Measurements from ENCODE around the gene ENPP1. TPM values are rescaled to one million over a fixed set of nuclear protein-coding genes. Genes with fewer than 3 reads are reported as not detected.

ENPP1 gene
- total RNA-seq, 1 experiment from 2014 or later, result 6.5 TPM

DNA sequence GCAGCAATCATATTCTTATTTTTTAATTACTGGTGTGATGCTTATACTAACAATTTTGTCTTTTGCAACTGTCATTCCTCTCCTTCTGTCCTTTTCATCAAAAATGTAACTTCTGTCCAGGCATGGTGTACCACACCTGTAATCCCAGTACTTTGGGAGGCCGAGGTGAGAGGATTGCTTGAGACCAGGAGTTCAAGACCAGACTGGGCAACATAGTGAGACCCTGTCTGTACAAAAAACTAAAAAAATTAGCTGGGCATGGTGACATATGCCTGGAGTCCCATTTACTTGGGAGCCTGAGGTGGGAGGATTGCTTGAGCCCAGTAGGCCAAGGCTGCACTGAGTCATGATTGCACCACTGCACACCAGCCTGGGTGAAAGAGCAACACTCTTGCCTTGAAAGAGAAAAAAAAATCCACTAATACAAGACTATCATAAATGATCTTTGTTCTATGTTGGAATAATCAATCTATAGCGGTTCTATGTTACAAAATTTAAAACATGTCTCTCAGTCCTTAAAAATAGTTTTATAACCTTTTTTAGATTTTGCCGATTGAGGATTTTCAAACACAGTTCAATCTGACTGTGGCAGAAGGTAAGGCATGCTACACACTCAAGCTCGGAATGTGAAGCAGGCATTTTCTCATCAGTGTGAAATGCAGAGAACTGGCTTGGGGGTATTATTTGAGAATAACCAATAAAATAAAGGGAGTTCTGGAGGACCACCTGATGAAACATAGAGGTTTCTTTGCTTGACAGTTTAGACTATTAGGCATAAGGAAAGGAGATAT, 70.4 kb downstream of the ENPP1 start:
- RAD21 ChIA-PET (ENCODE audit: low non-redundant PET in 1 of 2, low total read pairs in 2 of 2, uncharacterized antibody in 2 of 2, unreplicated experiment in 2 of 2), result no interaction called here
- no peaks in the 10 kb centered on the region for H3K36me3 ChIP-seq (ENCODE audit: control insufficient read depth in 1 of 2, insufficient read depth in 2 of 2, low read length in 2 of 2)
- BruUV-seq (replicated peaks), result no TSS peak

DNA sequence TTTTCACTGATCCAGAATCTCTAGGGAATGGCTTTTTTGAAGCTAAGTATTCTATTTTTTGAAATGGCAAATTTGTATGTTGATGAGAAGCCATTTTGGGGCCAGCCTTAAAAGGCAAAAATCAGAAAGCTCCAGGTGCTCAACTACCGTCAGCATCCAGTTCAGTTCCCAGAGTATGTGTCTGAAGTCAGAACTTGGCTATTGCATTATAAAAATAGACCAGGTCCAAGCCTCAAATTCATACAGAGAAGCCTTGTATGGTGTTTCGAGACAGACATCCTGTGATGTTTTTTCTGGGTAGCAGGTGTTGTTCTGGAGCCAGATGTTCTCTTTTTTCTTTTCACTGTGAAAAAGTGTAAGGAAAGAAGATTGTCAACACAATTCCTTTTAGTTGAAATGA, 75.2 kb downstream of the ENPP1 start:
- ChIA-PET RAD21 (ENCODE audit: low non-redundant PET in 1 of 2, low total read pairs in 2 of 2, uncharacterized antibody in 2 of 2, unreplicated experiment in 2 of 2) (no interaction called here), CTCF (no interaction called here), POLR2A (no interaction called here)
- DNase-seq (ENCODE audit: low read depth, low spot score) (no peak), ATAC-seq (no peak)
- Histone ChIP-seq H3K4me3 (replicated peaks in 1 of 2; ENCODE audit: low read depth in 1 of 2, low read length in 2 of 2) (no peak overlapping the region), H3K9me2 (ENCODE audit: insufficient read depth) (no peaks in the 10 kb centered on the region), H3K4me1 (ENCODE audit: control insufficient read depth in 1 of 2, insufficient read depth in 2 of 2, low read length in 2 of 2) (no peaks in the 10 kb centered on the region), H3K36me3 (ENCODE audit: control insufficient read depth in 1 of 2, insufficient read depth in 2 of 2, low read length in 2 of 2) (no peaks in the 10 kb centered on the region), H3K9me3 (ENCODE audit: control insufficient read depth in 1 of 2, insufficient read depth in 1 of 2, low read depth in 1 of 2, low read length in 2 of 2) (no peaks in the 10 kb centered on the region), H3K27me3 (ENCODE audit: insufficient read depth, low read length) (no peaks in the 10 kb centered on the region), H2AFZ (ENCODE audit: low read depth, low read length, poor library complexity, severe bottlenecking) (no peak overlapping the region), H3K79me2 (ENCODE audit: insufficient read depth, low read length) (no peaks in the 10 kb centered on the region), H4K20me1 (ENCODE audit: insufficient read depth) (no peaks in the 10 kb centered on the region), H3K4me2 (ENCODE audit: low read length) (no peak overlapping the region), H3K9ac (ENCODE audit: low read length) (no peak overlapping the region), H3K27ac (ENCODE audit: low read depth, low read length) (no peak overlapping the region)
- TF ChIP-seq SP1 (IDR thresholded peaks at IDR 0.05; ENCODE audit: low read depth) (no peak), SRF (IDR thresholded peaks at IDR 0.05; ENCODE audit: low read depth) (no peak), ZFX (IDR thresholded peaks at IDR 0.05) (no peak), CBX3 (IDR thresholded peaks at IDR 0.05; ENCODE audit: low read depth) (no peak), CEBPB (IDR thresholded peaks at IDR 0.05; ENCODE audit: low read depth) (no peak), JUND (IDR thresholded peaks at IDR 0.05) (no peak)
- TF ChIP-seq, protein P1, sequence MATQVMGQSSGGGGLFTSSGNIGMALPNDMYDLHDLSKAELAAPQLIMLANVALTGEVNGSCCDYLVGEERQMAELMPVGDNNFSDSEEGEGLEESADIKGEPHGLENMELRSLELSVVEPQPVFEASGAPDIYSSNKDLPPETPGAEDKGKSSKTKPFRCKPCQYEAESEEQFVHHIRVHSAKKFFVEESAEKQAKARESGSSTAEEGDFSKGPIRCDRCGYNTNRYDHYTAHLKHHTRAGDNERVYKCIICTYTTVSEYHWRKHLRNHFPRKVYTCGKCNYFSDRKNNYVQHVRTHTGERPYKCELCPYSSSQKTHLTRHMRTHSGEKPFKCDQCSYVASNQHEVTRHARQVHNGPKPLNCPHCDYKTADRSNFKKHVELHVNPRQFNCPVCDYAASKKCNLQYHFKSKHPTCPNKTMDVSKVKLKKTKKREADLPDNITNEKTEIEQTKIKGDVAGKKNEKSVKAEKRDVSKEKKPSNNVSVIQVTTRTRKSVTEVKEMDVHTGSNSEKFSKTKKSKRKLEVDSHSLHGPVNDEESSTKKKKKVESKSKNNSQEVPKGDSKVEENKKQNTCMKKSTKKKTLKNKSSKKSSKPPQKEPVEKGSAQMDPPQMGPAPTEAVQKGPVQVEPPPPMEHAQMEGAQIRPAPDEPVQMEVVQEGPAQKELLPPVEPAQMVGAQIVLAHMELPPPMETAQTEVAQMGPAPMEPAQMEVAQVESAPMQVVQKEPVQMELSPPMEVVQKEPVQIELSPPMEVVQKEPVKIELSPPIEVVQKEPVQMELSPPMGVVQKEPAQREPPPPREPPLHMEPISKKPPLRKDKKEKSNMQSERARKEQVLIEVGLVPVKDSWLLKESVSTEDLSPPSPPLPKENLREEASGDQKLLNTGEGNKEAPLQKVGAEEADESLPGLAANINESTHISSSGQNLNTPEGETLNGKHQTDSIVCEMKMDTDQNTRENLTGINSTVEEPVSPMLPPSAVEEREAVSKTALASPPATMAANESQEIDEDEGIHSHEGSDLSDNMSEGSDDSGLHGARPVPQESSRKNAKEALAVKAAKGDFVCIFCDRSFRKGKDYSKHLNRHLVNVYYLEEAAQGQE (IDR thresholded peaks at IDR 0.05; ENCODE audit: low read depth), result no peak
- TF ChIP-seq, protein P2, sequence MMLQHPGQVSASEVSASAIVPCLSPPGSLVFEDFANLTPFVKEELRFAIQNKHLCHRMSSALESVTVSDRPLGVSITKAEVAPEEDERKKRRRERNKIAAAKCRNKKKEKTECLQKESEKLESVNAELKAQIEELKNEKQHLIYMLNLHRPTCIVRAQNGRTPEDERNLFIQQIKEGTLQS (IDR thresholded peaks at IDR 0.05), result no peak
- intact Hi-C loops (cut with micrococcal nuclease), result no loop called here
- BruUV-seq (replicated peaks), result no TSS peak

More for the DNA sequence above, 70.4 kb downstream of the ENPP1 start:
- no peaks in the 10 kb centered on the region for H3K9me2 ChIP-seq (ENCODE audit: insufficient read depth)
- ATAC-seq (no peak), DNase-seq (ENCODE audit: low read depth, low spot score) (no peak)
- TF ChIP-seq ZNF274 (IDR thresholded peaks at IDR 0.05; ENCODE audit: low read depth, low read length) (no peak), SP1 (IDR thresholded peaks at IDR 0.05; ENCODE audit: low read depth) (no peak), CBX3 (IDR thresholded peaks at IDR 0.05; ENCODE audit: low read depth) (no peak)
- TF ChIP-seq, protein P3, sequence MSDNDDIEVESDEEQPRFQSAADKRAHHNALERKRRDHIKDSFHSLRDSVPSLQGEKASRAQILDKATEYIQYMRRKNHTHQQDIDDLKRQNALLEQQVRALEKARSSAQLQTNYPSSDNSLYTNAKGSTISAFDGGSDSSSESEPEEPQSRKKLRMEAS (IDR thresholded peaks at IDR 0.05), result no peak
- no peaks in the 10 kb centered on the region for H3K4me1 ChIP-seq (ENCODE audit: control insufficient read depth in 1 of 2, insufficient read depth in 2 of 2, low read length in 2 of 2)
- no peak overlapping the region for H3K9ac ChIP-seq (ENCODE audit: low read length)
- no peaks in the 10 kb centered on the region for H3K9me3 ChIP-seq (ENCODE audit: control insufficient read depth in 1 of 2, insufficient read depth in 1 of 2, low read depth in 1 of 2, low read length in 2 of 2)
- no peak overlapping the region for H3K4me2 ChIP-seq (ENCODE audit: low read length)
- H3K27me3 ChIP-seq (ENCODE audit: insufficient read depth, low read length), result no peaks in the 10 kb centered on the region
- no peak overlapping the region for H2AFZ ChIP-seq (ENCODE audit: low read depth, low read length, poor library complexity, severe bottlenecking)
- no peak overlapping the region for H3K27ac ChIP-seq (ENCODE audit: low read depth, low read length)
- H3K4me3 ChIP-seq (replicated peaks in 1 of 2; ENCODE audit: low read depth in 1 of 2, low read length in 2 of 2), result no peak overlapping the region
- ChIA-PET POLR2A (no interaction called here), CTCF (no interaction called here)
- no peaks in the 10 kb centered on the region for H4K20me1 ChIP-seq (ENCODE audit: insufficient read depth)
- no peaks in the 10 kb centered on the region for H3K79me2 ChIP-seq (ENCODE audit: insufficient read depth, low read length)
- intact Hi-C loops (cut with micrococcal nuclease), result no loop called here

All from HCT116 (cell line).